ENCODE results near the gene RRP8. TPM values are rescaled to one million over a fixed set of nuclear protein-coding genes. Genes with fewer than 3 reads are reported as not detected.

RRP8 gene
- total and polyA plus RNA-seq, 2 of the 8 experiments (the other 6 are each of a cell fraction or from before 2014, with no cell fraction given): 4.2 to 14.9 TPM

GRCh38 chr11:6628526-6628925, 25.1 kb upstream of the RRP8 start:
- H3K4ac ChIP-seq (replicated peaks; ENCODE audit: insufficient read length, low read depth, low read length): no peak overlapping the region
- no peak overlapping the region for H4K91ac ChIP-seq (replicated peaks; ENCODE audit: insufficient read length, low read length)
- no peak overlapping the region for H4K8ac ChIP-seq (ENCODE audit: extremely low read depth, insufficient read depth, low read length)
- H3K23me2 ChIP-seq (ENCODE audit: low read depth, low read length): peaks cover 12% of the 10 kb centered on the region
- FAIRE-seq (no peak), DNase-seq (ENCODE audit: low read depth in 1 of 2, low spot score in 2 of 2) (no peak)
- H2AFZ ChIP-seq (ENCODE audit: low read length): no peak overlapping the region
- no peak overlapping the region for H4K5ac ChIP-seq (ENCODE audit: insufficient read length, low read depth, low read length)
- H2BK20ac ChIP-seq (ENCODE audit: low read length): no peak overlapping the region
- no peak overlapping the region for H2BK5ac ChIP-seq (ENCODE audit: low read depth, low read length)
- H3K4me3 ChIP-seq (ENCODE audit: extremely low read depth in 1 of 4, insufficient read depth in 2 of 4, low read depth in 3 of 4, low read length in 4 of 4): no peak overlapping the region
- ChIA-PET CTCF (ENCODE audit: partially characterized antibody) (interaction anchor here (0.5 to 1.4 kb wide), 4 partner anchors 10 to 126 kb away, joined by 3 to 4 read pairs (median 3); no protein-coding TSS in a partner anchor), POLR2A (ENCODE audit: partially characterized antibody) (interaction anchor here (1.0 to 1.9 kb wide), 4 partner anchors 10 to 55 kb away, joined by 3 to 9 read pairs (median 4); partner anchors contain the start of genes MRPL17, TAF10 and TPP1)
- H3K27me3 ChIP-seq (replicated peaks in 1 of 4; ENCODE audit: control insufficient read depth in 3 of 4, extremely low read depth in 1 of 4, insufficient read depth in 3 of 4, low read length in 3 of 4): peaks cover 13 to 43% (median 34%) of the 10 kb centered on the region in 4 experiments
- peaks cover 0 to 3% (median 1%) of the 10 kb centered on the region in 4 experiments; a peak in 3 of 8 replicates for H3K36me3 ChIP-seq (ENCODE audit: control insufficient read depth in 2 of 4, insufficient read depth in 4 of 4, low read length in 3 of 4)
- H2AK5ac ChIP-seq (ENCODE audit: low read depth, low read length): no peak overlapping the region
- H4K20me1 ChIP-seq (replicated peaks in 1 of 2; ENCODE audit: control insufficient read depth in 1 of 2, insufficient read depth in 2 of 2, low read length in 2 of 2): peaks cover 5 to 10% of the 10 kb centered on the region in 2 experiments
- no peak overlapping the region for H3K23ac ChIP-seq (ENCODE audit: insufficient read length)
- no peaks in the 10 kb centered on the region for H3K79me2 ChIP-seq (ENCODE audit: control insufficient read depth in 1 of 2, insufficient read depth in 2 of 2, low read length in 2 of 2)
- H2BK12ac ChIP-seq (ENCODE audit: low read depth, low read length): no peak overlapping the region
- no peaks in the 10 kb centered on the region for H3K9me3 ChIP-seq (ENCODE audit: insufficient read depth in 2 of 2, low read depth in 1 of 2, low read length in 1 of 2)
- H3K79me1 ChIP-seq (ENCODE audit: low read depth, low read length): no peaks in the 10 kb centered on the region; the same call in none of the 2 replicates
- H3K18ac ChIP-seq (ENCODE audit: extremely low read depth, low read length): no peak overlapping the region
- no peak overlapping the region for H2BK120ac ChIP-seq (replicated peaks; ENCODE audit: low read depth, low read length)
- peaks cover 0 to 6% (median 2%) of the 10 kb centered on the region in 4 experiments; a peak in 3 of 7 replicates for H3K4me1 ChIP-seq (replicated peaks in 1 of 4; ENCODE audit: control insufficient read depth in 3 of 4, insufficient read depth in 4 of 4, low read length in 3 of 4)
- 87% methylated on average over 4 of the region's 4 CpGs; no CpG with 5 or more reads in 1 of the 2 experiments for WGBS, 2 experiments (ENCODE audit: extremely low coverage in 1 of 2, insufficient coverage in 1 of 2, insufficient read length in 1 of 2, insufficient replicate concordance in 2 of 2, low coverage in 1 of 2, low lambda C conversion rate in 2 of 2, missing lambda C conversion rate in 1 of 2)
- H3K27ac ChIP-seq (ENCODE audit: low read depth, low read length): no peak overlapping the region
- no peak overlapping the region for H3K14ac ChIP-seq (ENCODE audit: insufficient read length)
- no peak overlapping the region for H2BK15ac ChIP-seq (ENCODE audit: low read length)
- no peak overlapping the region for H3K56ac ChIP-seq (replicated peaks; ENCODE audit: insufficient read length, low read depth, low read length)
- no peak overlapping the region for H3K4me2 ChIP-seq (ENCODE audit: insufficient read depth in 1 of 2, low read depth in 2 of 2, low read length in 2 of 2)
- H3K9ac ChIP-seq (replicated peaks in 1 of 4; ENCODE audit: extremely low read depth in 1 of 4, low read depth in 3 of 4, low read length in 3 of 4): no peak overlapping the region
- TF ChIP-seq RNF2 (IDR thresholded peaks at IDR 0.05; ENCODE audit: borderline replicate concordance, low read depth, low read length, missing control alignments, poor library complexity, severe bottlenecking) (no peak), TAF7 (optimal IDR thresholded peaks at IDR 0.05; ENCODE audit: borderline replicate concordance, low read depth, low read length) (no peak), TEAD4 (IDR thresholded peaks at IDR 0.05; ENCODE audit: low read depth, low read length) (no peak), SP2 (IDR thresholded peaks at IDR 0.05; ENCODE audit: low read length) (no peak), PHF8 (conservative IDR thresholded peaks at IDR 0.05; ENCODE audit: low read depth, low read length) (no peak), SRF (IDR thresholded peaks at IDR 0.05; ENCODE audit: low read depth, low read length) (no peak), TAF1 (IDR thresholded peaks at IDR 0.05; ENCODE audit: low read depth, low read length) (no peak), GTF2F1 (IDR thresholded peaks at IDR 0.05; ENCODE audit: borderline replicate concordance, low read depth, low read length) (no peak)
